LoVo (cell line): ENCODE results near the gene TAB3.

Experiments used
- DNase-seq: peaks from one replicate; pipeline ENCODE4 v3.0.0-alpha.2; 2016; ENCODE audit warnings: low spot score

The TAB3 gene

DNA sequence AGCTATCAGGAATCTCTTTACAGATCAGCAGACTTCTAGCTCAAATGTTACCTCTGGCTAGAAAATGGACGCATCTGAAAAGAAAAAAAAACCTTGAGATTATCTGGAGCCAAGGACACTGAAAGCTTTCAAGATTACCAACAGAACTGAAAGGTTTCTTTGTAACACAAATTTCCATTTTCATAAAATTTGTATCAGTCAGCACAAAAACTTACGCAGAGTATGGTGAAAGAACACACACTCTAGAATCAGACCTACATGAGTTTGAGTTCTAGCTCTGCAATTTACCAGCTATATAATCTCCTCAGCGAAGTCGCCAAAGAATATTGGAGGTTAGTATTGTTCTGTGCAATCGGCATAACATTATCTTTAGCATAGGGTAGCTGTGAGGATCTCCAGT, 1.8 kb downstream of the TAB3 start:
- DNase-seq, result no peak

DNA sequence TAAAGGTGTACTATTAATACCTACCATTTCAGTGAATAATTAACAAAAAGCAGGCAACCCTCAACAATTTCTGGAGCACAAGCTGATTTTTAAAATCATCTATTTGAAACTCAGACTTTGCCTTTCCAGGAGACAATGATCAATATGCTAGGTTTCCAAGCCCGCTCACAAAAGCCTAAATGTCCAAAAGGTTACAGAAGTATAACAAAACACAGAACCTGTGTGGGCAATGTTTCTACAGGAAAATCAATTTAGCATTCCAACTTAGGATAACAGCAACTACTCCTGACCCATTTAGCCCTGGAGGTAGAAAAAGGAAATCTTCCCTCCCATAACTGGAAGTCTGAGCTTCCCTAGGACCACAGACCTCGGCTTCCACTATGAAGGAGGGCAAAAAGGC, 3.9 kb downstream of the TAB3 start:
- DNase-seq, result no peak

DNA sequence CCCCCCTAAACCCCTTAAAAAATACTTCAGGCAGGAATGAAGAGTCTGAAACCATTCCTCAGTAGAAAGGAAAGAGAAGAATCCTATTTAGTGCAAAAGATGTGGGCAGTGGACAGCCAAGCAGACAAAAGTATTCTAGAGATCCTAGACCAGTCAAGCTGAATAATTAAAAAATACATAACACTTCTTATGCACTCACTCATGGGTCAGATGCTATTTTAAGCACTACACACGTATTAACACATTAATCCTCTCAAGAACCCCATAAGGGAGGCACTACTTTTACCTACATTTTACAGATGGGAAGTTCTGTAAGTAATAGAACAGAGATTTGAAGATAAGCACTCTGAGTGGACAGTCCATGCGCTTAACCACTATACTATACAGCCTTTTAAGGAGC, 5.9 kb downstream of the TAB3 start:
- DNase-seq, result no peak

DNA sequence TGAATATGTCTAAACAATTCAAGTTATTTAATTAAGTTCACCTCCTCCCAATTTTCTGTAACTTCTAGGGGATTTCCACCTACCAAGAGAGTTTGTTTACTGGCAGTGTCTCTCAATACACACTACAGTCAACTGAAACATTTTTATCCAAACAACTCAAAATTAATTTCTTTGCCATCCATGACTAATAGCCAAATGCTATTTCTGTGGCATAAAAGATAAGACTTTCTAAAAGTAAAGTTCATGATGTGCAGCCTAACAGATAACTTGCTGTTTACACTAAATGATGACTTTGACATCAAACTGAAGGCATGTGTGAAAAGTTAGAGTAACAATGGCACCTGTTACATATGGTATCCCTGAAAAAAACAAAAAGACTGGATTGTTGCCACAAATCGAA, 7.3 kb downstream of the TAB3 start:
- DNase-seq, result no peak

DNA sequence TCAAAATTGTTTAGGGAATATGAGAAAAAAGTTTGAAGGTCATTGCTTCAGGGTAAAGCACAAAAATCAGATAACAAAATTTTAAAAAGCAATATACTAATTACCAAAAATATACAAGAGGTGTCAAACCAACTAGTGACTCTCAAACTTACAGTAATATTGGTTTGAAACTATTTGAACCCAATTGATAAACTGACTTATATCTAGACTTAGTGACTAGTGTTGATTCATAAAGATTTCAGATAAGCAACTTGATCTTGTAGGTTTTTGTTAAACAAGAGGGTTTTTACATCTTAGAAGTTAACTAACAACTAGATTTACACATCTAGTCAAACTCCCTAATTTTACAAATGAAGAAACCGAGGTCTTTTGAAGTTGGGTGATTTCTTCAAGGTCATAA, 7.7 kb downstream of the TAB3 start:
- no peak for DNase-seq

DNA sequence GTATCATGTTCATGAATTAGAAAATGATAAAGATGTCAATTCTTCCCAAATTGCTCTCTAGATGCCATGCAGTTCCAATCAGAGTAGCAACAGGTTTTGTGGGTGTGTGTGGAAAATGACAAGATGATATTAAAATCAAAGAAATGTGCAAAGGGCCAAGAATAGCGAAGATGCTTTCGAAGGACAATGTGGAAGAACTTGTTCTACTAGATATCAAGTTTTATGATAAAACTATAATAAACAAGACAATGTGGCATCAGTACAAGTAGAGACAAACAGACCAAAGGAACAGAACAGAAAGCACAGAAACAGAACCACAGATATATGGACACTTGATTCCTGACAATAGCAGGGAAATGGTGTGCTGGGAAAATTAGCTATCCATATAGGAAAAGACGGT, 9.0 kb downstream of the TAB3 start:
- no peak for DNase-seq

DNA sequence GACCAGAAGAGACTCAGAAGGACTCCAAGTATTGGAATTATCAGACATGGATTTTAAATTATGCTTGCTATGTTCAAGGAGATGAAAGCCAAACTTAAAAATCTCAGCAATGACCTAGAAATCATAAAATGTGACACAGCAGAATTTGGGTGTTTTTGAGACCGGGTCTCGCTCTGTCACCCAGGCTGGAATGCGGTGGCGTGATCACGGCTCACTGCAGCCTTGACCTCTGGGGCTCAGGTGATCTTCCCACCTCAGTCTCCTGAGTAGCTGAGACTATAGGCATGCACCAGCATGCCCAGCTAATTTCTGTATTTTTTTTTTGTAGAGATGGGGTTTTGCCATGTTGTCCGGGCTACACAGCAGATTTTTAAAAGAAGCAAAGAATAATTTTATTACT, 12.7 kb downstream of the TAB3 start:
- no peak for DNase-seq

DNA sequence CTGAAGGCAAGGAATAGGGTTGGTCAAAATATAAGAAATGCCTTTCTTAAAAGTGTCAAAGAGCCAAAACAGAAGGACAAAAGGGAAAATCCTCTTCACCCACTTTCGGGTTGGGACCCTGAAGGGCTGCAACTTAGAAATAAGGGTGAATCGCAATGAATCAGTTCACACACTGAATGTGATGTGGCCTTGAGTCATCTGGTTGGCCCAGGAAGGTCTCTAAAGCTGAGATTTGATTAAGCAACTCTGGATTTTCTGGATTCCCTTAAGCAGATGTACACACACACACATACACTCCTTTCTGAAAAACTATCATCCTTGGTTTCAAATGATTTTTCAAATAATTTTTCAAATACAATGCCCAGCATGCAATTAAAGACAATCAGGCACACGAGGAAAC, 13.1 kb downstream of the TAB3 start:
- DNase-seq, result no peak

DNA sequence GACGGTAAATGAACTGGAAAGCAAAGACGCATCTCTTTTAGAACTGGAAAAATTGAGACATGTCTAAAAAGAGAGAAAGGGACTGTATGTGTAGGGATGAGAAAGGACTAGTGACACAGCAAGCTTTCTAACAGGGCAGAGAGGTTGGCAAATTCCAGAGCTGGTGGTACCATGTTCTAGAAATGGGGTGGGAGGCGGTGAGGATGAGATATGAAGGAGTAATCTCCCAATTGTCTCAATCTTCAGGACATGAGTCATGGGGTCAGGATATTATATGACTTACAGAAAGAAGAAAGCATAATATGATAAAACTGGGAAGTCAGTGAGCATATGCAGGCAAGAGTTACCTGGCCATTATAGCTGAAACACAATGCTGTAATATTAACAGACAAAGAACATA, 14.2 kb downstream of the TAB3 start:
- DNase-seq, result no peak

DNA sequence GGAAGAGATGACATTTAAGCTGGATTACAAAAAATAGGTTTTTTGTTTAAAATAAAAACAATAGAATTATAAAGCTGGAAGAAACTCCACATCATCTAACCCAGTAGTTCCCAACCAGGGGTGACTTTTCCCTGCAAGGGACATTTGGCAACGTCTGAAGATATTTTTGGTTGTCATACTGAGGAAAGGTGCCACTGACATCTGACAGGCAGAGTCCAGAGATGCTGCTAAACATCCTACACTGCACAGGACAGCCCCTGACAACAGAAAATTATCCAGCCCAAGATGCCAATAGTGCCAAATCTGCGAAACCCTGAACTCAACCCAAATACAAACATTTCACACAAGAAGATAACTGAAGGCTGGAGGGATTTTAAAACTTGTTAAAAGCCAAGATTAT, 18.5 kb downstream of the TAB3 start:
- DNase-seq, result no peak

DNA sequence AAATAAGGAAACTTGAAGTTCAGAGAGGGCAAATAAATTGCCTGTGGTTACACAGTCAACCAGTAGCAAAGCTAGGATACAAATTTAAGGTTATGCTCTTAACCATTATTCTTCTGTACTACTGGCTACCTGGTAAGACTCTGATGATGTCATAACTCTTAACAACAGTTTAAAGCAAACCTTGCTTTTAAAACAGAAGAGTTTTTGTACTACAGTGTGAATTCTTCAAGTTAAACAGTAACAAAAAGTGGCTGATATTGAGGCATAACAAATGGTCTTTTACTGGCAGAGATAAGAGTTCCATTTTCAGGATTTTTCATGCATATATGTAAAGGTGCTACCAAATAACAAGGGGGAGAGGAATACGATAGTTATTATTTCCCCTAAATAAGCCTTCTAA, 23.4 kb downstream of the TAB3 start:
- DNase-seq, result no peak

DNA sequence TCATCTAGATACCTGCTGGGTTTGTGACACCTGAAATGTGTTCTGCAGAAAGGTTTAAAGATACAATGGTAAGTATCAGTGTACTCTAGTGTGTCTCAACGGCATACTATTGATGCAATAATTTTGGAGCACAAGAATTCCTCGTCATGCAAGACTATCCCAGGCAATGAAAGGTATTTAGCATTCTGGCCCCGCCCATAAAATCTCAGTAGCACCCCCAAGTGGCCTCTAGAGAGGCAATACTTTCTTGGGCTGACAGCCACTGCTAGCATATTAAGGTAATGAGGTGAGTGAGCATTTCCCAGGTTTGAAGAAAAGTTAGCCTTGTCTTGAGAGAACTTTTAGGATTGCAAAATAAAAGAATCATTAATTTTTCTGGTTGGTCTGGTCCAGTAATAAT, 24.0 kb downstream of the TAB3 start:
- DNase-seq, result no peak

DNA sequence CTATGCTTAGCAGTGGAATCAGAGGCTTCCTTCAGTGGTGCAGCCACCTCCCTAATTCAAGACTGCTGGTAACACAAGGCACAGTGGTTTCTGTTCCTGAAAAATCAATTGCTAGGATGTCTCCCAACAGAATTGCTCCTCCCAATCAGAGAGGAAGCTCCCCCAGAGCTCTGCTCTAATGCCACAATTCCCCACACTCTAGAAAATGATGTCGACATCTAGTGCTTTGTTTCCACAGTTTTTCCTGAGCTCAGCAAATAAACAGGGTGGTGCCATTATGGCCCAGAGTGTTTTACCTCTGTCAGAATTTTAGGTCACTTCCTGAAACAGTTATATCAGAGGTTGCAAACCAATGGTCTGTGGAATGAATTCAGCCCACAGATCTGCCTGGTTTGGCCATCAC, 24.7 kb downstream of the TAB3 start:
- no peak for DNase-seq

DNA sequence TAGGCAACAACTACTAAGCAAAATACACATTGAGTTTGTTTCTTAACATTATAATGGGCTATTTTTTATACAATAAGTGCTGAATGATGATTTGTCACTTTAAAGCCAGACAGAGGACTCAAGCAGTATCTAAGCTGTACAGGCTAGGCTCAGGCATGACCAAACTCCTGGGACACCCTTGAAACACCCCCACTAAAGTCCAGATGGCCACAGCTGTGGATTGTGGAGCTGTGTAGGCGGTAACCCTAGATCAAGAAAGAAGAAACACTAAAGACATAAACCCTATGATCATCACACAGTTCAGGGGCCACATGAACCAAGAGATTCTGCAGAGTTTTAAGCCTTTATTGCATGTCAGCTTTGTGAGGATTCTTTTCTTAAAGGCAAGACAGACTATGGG, 25.1 kb downstream of the TAB3 start:
- no peak for DNase-seq

DNA sequence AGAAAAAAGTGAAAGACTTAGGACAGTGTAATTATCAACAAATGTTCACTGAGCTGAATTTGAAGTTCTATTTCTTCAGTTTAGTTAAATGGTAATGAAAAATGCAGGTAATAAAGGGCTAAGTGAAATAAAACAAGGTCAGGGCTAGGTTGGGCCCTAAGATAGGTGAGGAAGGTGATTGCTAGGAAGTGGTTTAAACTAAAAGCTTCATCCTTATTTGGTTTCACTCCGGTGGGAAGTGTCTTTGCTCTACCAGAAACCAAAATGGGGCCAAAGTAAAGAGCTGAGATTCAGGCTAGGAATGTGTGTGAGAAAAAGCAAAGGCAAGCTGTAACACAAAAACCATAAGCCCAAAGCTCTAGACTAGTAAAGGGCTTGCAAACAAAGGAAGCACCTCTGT, 31.0 kb downstream of the TAB3 start:
- DNase-seq, result no peak

DNA sequence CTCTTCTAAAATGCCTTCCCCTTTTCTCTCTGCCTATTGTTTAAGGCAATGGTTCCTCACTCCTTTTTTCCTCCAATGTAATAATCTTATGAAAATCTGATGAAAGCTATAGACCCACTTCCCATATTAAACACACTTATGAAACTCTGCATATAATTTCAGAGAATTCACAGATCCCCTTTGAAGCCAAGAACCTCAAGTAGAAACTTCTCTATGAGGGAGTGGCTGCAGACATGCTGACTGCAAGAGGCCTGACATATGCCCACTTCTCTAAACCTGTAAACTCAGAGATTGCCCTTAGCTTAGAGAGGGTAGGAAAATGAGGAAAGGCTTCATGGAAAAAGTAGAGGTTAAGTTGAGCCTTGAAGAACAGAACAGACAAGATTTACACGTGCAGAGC, 37.6 kb downstream of the TAB3 start:
- no peak for DNase-seq

DNA sequence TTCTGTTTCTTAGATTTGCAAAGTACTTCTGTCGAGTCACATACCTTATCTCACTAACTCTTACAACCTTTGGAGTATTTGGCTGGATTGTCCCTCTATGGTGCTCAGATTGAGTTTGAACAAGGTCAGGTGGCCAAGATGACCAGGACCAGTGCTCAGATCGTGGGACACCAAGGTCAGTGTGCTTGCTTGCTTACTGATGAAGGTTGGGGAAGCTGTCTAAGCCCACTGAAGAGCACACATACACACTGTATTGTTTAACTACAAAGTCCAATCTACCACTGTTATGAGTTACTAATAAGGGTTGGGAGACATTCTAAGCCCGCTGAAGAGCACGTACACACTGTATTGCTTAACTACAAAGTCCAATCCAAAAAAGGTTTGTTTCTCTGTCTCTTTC, 53.7 kb downstream of the TAB3 start:
- DNase-seq, result no peak

DNA sequence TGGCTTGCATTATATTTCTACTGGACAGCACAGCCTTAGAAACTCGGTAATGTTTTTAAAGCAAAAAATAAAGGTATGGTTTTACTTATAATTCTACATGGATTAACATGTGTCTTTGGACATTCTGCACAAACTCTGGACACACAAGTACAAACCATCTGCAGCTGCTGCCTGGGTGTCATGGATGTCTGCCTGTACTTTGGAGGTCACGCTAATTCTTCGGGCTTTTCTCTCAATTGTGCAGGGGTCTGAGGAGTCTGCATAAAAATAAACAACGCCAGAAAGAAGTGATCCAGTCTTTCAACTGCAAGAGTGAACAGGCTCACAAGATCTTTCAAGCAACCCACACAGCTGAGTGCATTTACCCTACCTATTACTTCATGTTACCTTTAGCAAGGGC, 55.2 kb downstream of the TAB3 start:
- no peak for DNase-seq

DNA sequence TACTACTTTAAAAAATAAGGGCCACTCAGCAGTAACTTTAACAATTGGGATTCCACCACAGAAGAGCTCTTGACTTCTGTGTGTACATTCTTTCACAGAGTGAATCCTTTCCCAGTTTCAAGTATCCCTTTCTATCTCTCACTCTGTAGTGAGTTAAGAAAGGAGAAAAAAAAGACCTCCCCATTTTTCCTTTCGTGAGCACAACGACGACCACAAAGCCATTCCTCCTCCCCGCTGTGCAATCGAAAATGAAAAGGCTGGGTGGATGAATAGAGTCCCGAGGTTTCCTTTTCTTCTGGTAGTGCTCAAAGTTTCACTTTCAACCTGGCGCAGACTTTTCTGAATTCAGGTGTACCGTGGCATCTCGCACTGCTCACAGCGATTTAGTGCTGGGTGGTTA, 58.0 kb downstream of the TAB3 start:
- no peak for DNase-seq

DNA sequence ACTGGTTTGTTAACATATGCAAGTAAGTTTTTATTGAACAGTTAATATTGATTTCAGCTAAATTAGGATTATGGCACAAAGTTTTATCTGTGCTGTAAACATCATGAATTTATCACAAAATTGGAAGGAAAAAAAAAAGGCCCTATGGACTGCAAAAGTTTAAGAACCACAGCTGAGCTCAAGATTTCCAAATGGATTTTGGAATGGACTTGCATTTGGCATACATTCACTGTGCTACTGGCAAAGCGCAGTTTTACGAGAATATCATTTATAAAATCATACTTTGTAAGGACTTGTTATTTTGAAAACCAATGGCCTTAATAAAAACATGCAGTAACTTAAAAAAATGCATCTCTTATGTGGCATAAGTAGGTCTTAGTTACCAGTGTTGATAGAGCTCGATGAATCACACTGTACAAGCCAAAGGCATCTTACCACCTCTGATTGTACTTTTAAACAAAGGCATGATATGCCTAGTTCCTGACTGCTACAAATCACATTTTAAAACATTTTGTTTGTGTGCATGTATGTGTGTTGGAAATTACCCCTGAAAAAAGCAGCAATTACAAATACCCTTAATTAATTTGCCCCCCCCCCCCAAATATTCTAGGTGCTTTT, 58.6 kb downstream of the TAB3 start:
- no peak for DNase-seq

DNA sequence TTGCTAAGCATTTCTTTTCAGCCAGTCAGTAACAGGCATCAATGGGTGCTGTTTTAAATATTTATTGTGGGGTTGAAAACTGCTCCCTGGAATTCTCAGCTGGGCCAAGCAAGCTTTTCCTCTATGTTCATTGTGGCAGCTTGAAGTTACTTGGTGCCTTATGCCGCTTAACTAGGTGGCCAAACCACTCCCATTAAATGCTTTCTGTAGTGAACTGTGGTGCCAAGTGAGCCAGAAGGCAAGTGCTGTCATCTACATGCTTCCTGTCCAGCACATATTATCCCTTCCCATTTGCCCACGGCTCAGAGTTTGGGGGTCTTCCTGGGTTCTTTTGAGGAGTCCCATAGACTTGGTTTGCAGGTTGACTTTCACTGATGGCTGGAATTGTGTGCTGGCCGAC, 64.8 kb downstream of the TAB3 start:
- no peak for DNase-seq

DNA sequence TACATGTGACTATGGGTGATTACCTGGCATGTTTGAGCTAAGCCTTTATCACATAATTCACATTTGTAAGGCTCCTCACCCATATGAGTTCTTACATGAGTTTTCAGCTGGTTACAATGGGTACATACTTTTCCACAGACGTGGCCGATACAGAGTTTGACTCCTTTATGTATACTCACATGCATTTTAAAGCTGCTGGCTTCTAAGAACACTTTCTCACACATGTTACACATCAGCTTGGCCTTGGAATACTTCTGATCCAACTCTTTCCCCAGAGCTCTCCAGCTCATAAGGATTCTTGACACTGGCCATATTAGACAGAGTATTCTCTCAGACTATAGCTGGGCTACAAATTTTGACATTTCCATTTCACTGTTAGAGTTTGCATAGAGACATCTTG, 66.3 kb downstream of the TAB3 start:
- no peak for DNase-seq

DNA sequence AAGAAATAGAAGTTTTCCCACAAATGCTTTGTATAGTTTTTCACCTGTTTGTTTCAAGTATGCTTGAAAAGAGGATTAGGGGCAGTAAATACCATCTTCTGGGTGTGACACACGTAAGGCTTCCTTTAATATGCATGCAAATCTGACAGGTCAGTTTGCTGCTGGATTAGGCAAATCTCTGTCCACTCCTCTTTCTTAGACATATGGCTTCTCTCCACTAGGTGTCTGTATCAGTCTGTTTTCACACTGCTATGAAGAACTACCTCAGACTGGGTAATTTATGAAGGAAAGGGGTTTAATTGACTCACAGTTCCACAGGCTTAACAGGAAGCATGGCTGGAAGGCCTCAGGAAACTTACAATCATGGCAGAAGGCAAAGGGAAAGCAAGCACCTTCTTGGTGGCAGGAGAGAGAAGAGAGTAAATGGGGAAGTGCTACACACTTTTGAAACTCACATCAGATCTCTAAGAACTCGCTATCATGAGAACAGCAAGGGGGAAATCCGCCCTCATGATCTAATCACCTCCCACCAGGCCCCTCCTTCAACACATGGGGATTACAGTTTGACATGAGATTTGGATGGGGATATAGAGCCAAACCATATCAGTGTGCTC, 66.9 kb downstream of the TAB3 start:
- no peak for DNase-seq

DNA sequence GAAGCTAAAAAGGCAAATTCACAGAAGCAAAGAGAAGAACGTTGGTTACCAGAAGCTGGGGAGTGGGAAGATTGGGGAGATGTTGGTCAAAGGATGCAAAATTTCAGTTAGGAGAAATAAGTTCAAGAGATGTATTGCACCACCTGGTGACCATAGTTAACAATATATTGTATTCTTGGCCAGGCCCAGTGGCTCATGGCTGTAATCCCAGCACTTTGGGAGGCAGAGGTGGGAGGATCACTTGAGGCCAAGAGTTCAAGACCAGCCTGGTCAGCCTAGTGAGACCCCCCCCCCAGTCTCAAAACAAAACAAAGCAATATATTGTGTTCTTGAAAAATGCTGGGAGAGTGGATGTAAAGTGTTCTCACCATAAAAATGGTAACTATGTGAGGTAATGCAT, 67.9 kb downstream of the TAB3 start:
- DNase-seq, result no peak

DNA sequence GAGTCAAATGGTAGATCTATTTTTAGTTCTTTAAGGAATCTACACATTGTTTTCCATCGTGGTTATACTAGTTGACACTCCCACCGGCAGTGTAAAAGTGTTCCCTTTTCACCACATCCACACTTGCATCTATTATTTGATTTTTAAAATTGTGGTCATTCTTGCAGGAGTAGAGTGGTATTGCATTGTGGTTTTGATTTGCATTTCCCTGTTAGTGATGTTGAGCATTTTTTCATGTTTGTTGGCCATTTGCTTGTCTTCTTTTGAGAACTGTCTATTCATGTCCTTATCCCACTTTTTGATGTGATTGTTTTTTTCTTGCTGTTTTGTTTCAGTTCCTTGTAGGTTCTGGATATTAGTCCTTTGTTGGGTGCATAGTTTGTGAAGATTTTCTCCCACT, 70.0 kb downstream of the TAB3 start:
- DNase-seq, result no peak
